Stimulated activated CD8-positive, alpha-beta memory T cell treated with anti-CD3 and anti-CD28 coated beads, Interleukin-7, amount 100 ng/mL, for 1 hour (primary cell): Measurements from ENCODE around the gene VAV2.

Experiments used
- DNase-seq, 2 donors: peaks; one replicate each; pipeline ENCODE4 v3.0.0-alpha.2; 2020; ENCODE audit warnings: low read depth in 2 of 2

VAV2 gene

DNA sequence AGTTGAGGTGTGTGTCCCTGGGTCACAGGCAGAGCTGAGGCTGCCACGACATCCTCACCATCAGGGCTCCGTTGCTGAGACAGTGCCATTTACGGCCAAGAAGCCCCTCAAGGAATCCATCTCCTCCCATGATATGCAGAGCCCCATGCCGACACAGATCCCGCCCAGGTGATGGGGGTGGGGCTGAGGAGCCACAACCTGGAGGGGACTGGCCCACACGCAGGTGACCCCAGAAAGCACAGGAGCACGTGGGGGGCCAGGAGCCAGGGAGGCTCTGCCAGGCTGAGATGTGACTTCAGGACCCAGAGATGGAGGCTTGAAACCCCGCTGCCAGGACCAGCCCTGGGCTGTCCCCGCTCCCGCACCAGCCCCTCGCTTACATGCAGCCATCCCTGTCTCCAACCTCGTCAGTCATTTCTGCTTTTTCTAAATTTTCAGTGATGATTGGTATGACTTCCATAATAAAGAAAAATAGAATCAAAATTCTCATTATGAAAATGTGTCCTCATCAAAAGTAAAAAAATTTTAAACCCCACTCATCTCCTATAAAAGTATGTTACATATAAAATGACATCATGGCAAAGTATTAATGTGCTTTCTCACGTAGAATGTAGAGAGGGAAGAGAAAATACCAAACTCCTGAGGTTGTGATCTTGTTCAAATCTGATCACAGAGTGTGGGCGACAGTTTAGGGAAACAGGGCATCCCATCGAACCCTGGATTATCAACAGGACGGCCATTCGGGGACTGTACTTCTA, 155.9 kb downstream of the VAV2 start:
- DNase-seq: no peak

DNA sequence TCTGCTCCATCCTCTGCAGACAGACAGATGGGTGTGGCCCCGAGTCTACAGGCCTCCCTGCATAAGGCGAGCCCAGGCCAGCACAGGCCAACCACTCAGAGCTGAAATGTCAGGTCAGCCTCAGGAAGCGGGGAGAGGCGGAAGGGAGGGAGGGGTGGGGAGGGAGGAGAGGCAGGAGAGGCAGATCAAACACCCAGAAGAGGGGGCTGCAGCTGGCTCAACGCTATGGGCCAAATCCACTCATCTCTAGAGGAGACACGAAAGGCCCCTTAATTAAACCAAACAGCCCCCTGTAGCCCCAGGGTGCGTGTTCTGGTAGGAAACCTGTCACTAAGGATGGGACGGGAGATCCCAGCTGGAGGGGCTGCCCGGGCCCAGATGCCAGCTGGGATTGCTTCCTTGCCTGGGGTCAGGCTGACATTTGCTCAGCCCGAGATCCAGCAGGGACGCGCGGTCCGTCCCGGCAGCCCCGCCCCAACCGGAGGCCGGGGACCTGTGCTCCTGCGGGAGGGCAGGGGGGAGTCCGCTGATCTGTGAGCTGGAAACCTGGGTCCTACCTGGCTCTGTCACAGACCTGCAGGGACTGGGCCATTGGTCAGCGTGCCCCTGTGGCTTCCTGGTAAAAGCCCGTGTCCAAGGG, 156.7 kb downstream of the VAV2 start:
- no peak for DNase-seq

DNA sequence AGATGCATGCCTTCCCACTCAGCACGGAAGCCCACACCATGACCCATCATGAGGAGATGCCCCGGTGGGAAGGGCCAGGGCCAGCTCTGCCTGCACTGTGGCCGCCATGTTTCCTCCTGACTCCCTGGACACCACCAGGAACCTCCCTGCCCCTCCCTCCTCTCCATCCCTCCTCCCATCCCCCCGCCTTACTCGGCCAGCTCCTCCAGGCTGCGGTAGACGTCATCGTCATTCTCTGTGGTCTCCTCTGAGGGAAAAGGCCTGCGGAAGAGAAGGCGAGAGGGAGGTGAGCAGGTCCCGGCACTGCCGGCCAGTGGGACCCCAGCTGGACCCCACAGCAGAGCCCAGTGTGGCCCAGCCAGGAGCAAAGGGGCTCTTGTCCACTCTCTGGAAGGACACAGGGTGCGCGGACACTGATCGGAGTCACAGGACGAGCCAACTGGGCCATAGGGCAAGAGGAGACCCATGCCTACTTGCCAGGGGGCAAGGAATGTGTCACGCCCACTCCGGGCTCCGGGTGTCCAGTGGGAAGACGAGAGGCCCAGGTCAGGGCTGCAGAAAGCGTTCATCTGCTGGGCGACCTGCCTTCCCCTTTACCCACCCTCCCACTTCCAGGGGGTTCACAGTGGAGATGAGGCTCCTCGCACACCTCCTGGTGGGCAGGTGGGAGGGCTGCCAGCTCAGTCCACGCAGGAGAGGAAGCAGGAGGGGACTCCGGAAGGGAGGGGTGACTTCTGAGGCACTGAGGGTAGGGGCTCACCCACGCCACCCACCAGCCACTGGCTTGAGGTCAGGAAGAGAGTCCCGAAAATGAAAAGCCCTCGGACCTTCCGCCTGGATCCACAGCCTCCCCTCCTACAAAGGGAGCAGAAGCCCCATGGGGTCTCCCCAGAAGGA, 157.8 kb downstream of the VAV2 start:
- no peak for DNase-seq

DNA sequence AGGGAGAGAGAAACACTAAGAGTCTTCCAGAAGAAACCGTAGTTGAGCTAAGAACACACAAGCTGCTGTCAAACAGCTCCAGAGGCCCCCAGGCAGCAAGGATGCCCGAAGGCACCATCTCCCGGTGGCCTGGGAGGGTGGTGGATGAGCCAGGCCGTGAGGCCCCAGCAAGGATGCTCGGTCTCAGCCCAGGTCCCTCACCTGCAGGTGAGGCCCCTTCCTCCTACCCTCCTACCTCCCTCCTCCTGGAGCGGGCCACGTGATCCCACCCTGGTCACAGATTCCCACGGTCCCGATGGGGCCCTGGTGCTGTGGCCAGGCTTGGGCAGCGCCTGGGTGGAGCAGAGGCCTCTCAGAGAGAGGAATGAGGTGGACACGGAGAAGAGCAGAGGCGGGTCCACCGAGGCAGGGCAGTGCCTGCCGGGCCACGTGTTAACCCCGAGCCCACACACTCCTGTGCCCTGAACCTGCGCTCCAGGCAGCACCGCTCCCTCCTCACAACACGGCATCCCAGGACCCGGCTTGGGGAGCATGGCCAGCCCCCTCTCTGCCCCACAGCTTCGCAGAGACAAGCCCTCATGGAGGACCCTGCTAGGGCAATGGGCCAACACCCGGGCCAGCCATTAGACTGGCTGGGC, 158.6 kb downstream of the VAV2 start:
- DNase-seq: no peak

DNA sequence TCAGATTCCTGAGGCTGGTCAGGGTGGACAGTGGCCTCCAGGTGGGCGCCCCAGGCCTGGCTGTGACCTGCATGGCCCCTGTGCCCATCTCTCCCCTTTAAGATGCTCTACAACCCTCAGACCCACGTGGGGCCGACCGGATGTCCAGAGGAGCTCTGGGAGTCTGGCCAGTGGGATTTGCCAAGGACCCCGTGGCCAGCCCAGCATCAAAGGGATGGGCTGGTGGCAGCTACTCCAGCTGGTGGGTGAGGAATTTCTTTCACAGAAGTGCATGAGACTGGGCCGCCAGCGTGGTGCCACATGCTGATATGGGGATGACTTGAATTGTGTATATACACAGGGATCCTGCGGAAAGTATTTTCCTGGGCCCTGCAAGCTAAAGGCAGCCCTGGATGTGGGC, 159.2 kb downstream of the VAV2 start:
- no peak for DNase-seq

DNA sequence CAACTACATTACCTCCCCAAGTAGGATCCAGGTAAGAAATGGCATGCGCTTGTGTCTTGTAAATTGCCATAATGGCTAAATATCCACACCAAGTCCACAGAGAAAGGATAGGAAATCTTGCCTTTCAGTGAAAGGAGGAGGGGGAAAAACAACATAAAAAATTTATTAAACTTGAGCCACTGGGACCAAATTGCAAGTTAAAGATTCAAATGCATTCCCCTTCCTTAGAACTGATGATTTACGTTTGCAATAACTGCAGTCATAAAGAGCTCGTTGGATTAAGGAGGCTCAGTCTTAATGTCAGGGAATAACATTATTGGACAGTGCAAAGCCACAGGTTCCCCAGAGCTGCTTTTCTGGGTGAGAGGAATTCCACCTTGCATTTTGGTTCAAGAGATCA, 161.4 kb downstream of the VAV2 start:
- no peak for DNase-seq

DNA sequence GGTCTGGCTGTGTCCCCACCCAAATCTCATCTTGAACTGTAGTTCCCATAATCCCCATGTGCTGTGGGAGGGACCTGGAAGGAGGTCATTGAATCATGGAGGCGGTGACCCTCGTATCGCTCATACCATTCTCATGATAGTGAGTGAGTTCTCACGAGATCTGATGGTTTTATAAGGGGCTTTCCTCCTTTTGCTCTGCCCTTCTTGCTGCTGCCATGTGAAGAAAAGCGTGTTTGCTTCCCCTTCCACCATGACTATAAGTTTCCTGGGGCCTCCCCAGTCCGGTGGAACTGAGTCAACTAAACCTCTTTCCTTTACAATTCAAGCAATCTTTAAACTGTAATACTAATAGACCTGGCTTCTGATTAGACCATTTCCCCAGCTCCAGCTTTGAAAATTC, 161.8 kb downstream of the VAV2 start:
- no peak for DNase-seq

DNA sequence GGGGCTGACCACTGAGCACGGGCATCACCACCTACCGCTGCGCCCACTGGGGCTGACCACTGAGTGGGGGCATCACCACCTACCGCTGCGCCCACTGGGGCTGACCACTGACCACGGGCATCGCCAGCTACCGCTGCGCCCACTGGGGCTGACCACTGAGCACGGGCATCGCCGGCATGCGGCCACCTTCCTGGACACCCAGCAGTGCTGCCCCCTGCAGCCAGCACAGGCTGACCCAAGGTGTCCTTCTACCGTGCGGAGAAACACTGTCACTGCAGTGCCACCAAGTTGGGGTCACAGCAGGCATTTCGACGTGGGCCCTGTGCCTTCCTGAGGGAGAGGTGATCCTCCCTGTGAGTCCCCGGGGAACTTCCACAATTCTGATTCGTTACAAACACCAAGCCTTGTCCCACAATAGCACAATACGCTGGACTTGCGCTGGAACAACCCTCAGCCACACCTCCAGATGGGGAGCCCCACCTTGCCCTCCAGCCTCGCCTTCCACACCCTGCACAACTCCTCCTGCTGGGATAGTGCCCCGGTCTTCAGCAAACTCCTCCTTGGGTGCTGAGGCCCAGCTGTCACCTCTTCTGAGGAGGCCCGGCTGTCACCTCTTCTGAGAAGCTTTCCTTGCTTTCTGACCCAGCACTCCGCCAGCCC, 163.7 kb downstream of the VAV2 start:
- DNase-seq: no peak

DNA sequence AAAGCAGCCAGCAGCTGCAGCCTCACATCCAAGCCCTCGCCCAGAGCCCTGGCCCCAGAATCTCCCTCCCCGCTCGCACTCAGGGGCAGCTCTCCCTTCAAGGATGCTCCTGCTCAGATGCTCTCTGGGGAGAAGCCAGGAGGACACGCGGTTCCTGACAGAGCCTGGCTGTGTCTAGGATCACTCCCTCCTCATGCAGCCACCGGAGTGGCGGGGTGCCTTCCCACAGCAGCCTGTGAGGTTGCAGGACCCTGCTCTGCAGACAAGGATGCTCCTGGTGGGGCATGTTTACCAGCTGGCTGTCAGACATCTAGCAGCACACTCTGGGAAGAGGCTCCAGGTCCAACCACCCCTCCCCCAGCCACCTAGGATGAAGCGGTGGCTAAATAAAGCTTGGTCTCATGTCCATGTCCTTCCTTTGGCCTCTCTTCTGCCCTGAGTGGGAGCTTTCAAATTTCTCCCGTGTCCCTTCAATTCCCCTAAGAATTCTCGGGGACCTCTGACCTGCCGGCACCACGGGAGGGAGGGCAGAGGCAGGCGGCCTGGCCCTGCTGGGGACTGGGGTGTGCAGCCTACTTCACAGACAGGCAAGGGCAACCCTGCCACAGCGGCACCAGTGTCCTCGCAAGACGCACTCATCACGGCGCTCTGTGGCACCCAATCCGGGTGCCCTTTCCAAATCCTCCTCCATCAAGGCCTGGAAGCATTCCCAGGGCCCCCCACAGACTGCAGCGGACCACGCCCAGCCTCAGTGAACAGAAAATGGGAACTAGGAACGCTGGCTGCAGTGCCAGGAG, 165.6 kb downstream of the VAV2 start:
- no peak for DNase-seq

DNA sequence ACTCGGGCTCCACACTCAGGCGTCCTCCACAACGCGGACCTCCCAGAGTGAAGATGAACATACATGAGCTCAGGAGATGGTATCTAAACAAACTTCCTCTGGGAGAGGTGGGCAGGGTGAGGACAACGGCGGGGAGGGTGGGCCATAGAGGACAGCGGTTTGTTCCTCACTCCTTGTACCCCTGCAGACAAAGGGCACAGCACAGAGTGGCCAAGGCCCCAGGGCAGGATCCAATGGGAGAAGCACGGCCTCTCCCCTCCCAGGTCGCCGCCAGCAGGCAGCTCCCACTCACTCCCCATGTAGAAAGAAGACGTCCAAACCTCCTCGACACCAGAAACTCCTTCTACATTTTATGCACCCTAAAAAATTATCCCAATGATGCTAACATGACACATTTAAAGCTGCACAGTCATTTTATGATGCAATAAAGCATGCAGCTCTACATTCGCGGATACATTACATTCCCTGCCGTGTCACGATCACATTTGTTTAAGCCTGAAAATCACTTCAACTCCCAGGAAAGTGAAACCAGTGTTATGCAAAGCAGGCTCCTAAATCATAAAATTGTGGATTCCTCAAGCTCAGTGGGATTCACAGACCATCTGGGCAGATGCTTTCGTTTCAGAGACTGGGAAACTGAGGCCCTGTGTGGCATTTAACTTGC, 166.4 kb downstream of the VAV2 start:
- no peak for DNase-seq

DNA sequence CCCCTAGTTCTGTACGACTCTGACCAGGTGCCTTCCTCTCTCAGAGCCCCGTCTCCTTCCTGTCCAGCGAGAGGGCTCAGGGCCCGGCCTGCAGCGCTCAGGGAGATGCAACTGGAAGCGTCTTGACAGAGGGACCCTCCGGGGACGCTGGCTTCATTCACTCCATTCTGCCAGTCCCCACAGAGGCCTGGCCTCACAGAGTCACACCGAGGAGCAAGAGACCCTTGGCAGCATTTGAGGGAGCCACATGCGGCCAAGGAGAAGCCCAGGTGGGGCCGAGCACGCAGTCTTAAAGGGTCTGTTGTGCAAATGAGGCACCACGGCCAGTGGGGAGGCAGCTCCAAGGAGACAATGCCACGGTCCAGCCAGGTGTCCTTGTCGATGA, 167.3 kb downstream of the VAV2 start:
- no peak for DNase-seq

DNA sequence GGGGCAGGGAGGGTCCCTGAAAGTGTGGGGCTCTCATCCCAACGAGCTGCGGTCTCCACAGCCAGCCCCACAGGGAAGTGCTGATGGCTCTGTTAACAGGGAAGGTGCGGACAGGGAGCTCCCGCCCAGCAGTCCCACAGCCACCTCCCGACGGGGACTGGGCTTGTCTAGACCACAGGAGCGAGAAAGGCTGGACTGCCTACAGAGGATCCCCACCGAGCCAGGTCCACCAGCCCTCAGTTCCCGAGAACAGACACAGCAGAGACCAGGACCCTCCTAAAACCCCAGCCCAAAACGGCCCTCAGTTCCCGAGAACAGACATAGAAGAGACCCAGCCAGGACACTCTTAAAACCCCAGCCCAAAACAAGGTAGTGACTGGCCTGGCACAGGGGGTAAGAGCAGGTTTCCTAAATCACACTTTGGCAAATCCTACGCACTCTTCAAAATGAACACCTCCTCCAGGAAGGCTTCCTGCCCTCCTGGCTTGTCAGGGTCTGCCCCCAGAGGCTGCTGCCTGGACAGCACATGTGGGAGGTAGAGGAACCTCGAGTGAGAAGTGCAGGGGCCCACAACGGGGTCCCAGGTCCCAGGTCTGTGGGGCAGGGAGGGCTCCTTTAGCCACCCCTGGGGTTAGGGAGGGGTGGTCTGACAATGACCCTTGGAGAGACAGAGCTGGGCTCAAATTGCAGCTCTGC, 167.9 kb downstream of the VAV2 start:
- DNase-seq: no peak

DNA sequence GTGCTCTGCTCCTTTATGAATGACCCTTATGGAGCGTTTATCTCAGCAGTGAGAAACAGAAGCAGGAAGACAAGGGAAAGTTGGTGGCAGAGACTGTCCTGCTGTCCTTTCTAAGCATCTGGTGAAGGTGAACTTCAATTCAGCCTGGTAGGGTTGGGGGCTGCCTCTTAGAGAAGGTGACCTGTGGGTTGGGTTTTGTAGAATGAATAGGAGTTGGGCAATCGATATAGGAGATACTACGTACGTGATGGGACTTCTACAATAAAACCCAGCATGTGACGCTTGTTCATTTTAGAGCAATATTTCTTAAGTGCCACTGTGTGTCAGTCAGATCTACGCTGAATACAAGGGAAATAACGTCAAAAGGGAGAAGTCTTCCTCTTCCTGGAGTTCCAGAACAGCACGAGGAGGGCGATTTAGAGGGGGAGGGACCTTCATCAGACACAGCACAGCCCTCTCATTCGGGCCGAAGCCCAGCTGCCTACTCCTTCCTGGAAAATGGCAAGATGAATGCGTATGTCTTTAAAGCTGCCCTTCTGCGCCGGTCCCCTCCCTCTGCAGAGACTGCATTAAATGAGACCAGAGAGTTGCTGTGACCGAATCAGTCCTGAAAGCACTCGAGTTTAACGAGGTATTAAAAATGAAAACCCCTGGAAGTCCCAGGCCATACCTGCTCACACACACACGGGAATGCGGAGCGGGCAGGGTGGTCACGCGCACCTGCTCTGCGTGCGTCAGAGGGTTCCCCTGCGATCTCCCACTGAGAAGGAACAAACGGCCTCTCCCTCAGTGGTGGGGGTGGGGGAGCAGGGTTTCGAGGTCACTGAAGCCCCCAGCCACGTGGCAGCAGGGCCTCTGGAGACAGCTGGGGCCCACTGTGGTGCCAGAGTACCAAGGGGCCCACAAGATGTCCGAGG, 168.7 kb downstream of the VAV2 start:
- DNase-seq: no peak

DNA sequence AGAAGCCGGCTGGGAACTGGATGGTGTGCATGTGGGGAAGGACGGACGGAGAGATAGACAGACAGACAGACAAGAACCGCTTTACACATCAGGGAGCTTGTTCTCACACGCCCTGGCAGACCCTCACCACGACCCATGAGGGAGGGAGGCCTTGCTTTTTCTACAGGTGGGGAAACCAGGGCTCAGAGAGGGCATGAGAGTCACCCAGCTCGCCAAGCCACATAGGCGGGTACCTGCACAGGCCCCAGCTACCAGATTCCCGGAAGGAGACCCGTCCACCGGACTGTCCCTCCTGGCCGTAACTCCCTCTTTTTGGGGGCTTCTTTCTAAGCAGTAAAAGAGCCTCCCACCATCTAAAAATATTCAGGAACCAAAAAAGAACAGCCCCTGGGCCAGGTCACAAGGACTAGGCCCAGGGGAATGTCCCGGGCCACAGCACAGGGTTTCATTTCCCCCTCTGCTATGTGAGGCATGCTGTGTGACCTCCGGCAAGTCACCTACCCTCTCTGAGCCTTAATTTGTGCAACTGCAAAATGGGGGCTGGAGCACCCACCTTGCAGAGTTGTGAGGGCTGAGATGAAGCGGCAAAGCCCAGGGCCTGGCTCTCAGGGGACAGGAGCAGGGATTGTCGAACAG, 169.6 kb downstream of the VAV2 start:
- no peak for DNase-seq

DNA sequence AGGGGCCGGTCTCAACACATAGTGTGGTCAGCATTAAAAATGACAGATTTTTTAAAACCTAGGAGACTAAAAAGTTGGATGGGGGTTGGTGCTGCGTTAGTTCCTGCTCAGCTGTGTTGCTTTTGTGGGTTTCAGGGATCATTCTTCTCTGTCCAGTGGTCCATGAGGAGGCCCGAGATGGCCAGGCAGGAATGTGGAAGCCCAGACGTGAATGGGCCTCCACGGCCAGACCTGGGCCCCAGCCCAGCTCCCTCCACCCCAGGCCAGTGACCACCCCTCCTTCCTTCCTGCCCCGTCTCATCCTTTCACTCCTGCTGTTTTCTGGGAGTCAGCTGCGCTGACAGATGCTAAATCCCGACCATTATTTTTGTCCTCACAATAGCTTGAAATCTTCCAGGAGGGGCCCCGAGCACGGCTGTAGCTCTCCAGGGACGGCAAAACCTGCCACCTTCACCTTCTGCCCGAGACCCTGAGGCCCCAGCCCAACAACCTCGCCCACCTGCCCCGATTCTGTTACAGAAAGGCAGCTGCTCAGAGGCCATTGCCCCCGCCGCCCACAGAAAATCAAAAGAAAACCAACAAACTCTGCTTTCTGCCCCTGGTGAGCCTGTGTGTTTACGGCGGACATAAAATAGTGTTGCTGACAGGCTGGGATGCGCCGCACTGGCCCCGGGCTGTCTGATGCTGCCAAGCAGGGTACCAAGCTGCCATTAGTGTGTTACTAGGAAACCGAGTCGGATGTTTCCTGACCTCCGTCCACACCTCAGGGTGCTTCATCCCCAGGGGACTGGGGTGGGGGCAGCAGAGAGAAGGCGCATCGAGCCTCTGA, 170.3 kb downstream of the VAV2 start:
- DNase-seq: no peak

DNA sequence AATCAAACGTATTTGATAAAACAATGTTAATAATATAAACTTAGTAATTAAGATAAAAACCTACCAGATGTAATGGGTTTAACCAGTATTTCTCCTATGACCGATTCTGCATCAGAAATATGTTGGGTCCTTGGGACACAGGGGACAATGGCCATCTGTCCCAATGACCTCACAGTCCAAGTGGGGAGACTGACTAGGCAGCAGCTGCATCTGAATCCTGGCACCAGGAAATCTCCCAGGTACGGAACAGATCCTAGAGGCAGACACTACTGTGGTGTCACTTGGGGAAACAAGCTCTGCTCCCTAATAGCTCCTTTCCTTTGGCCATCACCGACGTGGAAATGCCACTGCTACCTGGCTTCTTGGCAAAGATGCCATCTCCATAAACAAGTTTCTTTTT, 172.2 kb downstream of the VAV2 start:
- no peak for DNase-seq

DNA sequence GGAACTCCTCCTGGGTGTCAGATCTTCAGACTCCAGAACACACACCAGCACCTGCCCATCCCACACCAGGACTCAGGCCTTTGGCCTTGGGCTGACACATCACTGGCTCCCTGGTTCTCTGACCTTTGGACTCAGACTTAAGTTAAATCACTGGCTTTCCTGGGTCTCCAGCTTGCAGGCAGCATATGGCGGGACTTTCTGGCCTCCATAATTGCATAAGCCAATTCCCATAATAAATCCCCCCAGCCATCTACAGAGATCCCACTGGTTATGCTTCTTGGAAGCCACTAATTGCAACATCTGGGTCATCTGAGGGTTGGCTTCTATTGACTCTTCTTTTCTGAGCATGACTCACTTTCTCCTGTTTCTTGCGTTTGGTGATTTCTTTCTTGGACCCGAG, 173.7 kb downstream of the VAV2 start:
- DNase-seq: no peak
